Body of pancreas (tissue), 4 donors: ENCODE measurements around the gene FGF1.

Experiments
- CTCF ChIP-seq, 7 experiments: fragments of 450-650 bp in 4 of 7; fragments of 200-600 bp in 3 of 7; sonication (generic) in 3 of 7; IDR thresholded peaks; one replicate each; pipeline ENCODE4 v1.5.1; 2016 to 2019; ENCODE audit warnings: antibody characterized with exemption in 7 of 7
- POLR2A ChIP-seq, 3 donors: fragments of 450-650 bp; IDR thresholded peaks; one replicate each; pipeline ENCODE4 v1.6.1; 2016; ENCODE audit warnings: antibody characterized with exemption in 3 of 3, mild to moderate bottlenecking in 2 of 3

- TF ChIP-seq CTCF (IDR thresholded peaks at IDR 0.05) (no peak), POLR2A (IDR thresholded peaks at IDR 0.05) (no peak)
Observed at GRCh38 chr5:142642427-142642826, 43.5 kb downstream of the FGF1 start.
